ENCODE data around the gene MBTPS1. TPM values are rescaled to one million over a fixed set of nuclear protein-coding genes. Genes with fewer than 3 reads are reported as not detected.

Gene MBTPS1
- polyA plus RNA-seq, 3 donors from 2014 or later = 34.9 to 49.6 (median 48.0) TPM

DNA sequence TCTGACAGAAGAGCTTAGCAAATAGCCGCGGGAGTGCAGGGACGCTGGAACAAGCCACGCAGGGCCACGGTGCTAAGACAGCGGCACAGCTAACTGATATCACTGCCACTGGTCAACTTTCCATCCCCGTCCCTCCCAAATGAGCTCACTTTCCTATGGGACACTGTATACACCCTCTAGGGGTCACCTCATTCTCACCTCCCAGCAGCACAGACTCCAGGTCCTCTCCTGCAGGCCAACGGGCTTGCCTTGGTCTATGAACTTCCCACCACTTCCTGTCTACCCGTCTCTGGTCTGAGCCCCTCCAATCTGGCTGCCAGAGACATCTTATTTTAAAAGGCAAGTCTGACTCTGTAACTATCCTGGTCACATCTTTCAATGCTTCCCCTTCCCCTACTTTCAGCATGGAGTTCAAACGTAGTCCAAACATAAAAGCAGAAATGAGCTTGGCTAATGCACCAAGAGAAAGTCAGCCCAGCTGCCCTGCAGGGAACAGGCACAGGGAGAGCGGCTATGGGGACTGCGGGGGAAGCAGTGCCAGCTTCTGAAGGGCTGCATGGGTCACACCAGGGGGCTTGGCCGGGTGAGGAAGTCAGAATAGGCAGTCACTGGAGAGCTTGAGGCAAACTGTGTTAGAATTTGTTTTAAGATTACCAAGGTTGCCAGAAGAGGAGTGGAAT is 47.8 kb downstream of the MBTPS1 start:
- Mint-ChIP-seq H3K27ac (peak overlapping the region in 1 of 6 donors; percentile 29), H3K27me3 (ENCODE audit: low read depth in 3 of 3) (no peaks in the 10 kb centered on the region), H3K36me3 (peaks cover 24 to 63% (median 27%) of the 10 kb centered on the region in 3 donors), H3K4me1 (peaks cover 4 to 7% of the 10 kb centered on the region in 2 donors), H3K9me3 (no peaks in the 10 kb centered on the region), H3K4me3 (no peak overlapping the region)
- no peak for DNase-seq

DNA sequence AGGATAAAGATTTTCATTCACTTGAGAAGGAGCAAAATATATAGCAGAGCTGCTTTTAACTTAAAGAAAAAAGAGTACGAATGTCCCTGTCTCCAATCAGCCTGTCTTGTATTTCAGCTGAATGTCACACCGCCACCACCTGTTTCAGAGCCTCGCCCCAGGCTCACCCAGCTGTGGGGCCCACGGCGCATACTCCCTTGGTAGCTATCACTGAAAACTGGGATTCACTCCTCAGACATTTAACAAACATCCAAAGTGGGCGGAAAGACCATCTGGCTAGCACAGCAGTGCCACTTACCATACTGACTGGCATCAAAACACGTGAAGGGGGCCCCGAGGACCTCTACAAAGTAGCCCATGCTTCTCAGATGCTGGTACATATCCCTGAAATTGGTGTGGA is 48.7 kb downstream of the MBTPS1 start:
- Mint-ChIP-seq H3K27me3 (ENCODE audit: low read depth in 3 of 3) (no peaks in the 10 kb centered on the region), H3K27ac (no peak overlapping the region), H3K36me3 (peaks cover 24 to 70% (median 35%) of the 10 kb centered on the region in 3 donors), H3K4me1 (peaks cover 4 to 7% of the 10 kb centered on the region in 2 donors), H3K9me3 (no peaks in the 10 kb centered on the region), H3K4me3 (no peak overlapping the region)
- DNase-seq = no peak

DNA sequence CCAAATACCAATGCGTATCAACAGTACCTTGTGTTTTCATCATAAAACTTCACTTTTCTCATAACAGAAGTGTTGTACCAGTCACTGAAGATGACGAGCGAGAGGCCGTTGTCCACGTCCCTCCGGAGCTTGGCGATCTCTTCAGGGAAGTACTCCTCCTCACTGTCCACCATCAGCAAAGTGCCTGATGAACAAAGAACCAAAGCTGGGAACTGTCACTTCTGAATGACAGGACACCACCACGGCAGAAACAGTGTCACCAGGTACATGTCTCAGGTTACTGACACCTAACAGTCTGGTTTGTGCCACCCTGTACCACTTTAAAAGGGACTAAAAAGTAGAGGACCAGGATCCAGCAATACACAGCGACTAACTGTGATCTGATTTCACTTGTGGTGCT is 49.1 kb downstream of the MBTPS1 start:
- H3K9me3 Mint-ChIP-seq = no peaks in the 10 kb centered on the region
- no peak for DNase-seq
- peaks cover 4 to 7% of the 10 kb centered on the region in 2 donors for H3K4me1 Mint-ChIP-seq
- peak overlapping the region in 1 of 6 donors; percentile 16 for H3K27ac Mint-ChIP-seq
- H3K4me3 Mint-ChIP-seq = no peak overlapping the region
- H3K36me3 Mint-ChIP-seq = peaks cover 24 to 73% (median 35%) of the 10 kb centered on the region in 3 donors
- no peaks in the 10 kb centered on the region for H3K27me3 Mint-ChIP-seq (ENCODE audit: low read depth in 3 of 3)

DNA sequence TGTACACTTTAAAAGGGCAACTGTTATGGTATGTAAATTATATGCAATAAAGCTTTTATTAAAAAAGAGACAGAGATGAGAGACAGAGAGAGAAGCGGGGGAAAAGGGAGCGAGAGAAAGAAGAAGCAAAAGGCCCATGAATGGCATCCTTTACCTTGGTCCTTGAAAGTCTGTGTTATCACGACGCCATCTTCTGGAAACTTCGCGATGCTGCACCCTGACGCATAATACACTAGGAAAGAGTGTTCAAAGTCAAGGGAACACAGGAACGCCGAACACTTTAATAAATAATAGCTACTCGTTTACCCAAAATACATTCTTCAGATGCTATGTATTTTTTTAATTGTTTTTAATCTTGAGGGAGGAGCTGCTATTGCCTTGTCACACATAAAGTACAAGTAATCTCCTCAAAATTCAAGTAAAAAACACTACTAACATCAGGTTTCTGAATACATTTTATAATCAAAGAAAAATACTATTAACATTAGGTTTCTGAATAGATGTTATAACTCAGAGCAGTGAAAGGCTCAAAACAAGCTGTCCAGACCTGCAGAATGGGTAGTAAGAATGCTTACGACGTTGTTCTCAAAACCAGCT is 51.1 kb downstream of the MBTPS1 start:
- Mint-ChIP-seq H3K27me3 (ENCODE audit: low read depth in 3 of 3) (no peaks in the 10 kb centered on the region), H3K4me1 (peaks cover 0 to 1% of the 10 kb centered on the region in 2 donors), H3K4me3 (no peak overlapping the region), H3K9me3 (no peaks in the 10 kb centered on the region), H3K27ac (no peak overlapping the region), H3K36me3 (peaks cover 19 to 71% (median 25%) of the 10 kb centered on the region in 3 donors)
- no peak for DNase-seq

DNA sequence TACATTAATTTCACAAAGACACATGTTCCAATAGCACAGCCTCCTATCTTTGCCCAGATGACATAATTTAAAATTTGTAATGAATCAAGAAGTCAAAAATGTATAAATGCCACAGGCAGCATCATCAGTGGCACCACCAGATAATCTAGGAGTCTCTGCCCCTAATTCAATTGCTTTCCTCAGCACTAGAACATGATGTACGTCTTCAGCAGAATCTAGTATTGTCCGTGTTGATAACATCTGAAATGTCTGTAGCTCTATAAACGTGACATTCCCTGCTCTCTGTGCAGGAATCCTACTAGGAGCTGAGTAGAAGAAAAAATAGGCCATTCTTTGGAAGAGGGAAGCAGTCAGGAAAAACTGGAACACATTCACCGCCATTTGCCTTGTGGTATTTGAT is 52.8 kb downstream of the MBTPS1 start:
- Mint-ChIP-seq H3K9me3 (no peaks in the 10 kb centered on the region), H3K36me3 (peaks cover 15 to 68% (median 27%) of the 10 kb centered on the region in 3 donors), H3K27ac (no peak overlapping the region), H3K27me3 (ENCODE audit: low read depth in 3 of 3) (no peaks in the 10 kb centered on the region), H3K4me3 (no peak overlapping the region), H3K4me1 (peaks cover 0 to 1% of the 10 kb centered on the region in 2 donors)
- DNase-seq = no peak

DNA sequence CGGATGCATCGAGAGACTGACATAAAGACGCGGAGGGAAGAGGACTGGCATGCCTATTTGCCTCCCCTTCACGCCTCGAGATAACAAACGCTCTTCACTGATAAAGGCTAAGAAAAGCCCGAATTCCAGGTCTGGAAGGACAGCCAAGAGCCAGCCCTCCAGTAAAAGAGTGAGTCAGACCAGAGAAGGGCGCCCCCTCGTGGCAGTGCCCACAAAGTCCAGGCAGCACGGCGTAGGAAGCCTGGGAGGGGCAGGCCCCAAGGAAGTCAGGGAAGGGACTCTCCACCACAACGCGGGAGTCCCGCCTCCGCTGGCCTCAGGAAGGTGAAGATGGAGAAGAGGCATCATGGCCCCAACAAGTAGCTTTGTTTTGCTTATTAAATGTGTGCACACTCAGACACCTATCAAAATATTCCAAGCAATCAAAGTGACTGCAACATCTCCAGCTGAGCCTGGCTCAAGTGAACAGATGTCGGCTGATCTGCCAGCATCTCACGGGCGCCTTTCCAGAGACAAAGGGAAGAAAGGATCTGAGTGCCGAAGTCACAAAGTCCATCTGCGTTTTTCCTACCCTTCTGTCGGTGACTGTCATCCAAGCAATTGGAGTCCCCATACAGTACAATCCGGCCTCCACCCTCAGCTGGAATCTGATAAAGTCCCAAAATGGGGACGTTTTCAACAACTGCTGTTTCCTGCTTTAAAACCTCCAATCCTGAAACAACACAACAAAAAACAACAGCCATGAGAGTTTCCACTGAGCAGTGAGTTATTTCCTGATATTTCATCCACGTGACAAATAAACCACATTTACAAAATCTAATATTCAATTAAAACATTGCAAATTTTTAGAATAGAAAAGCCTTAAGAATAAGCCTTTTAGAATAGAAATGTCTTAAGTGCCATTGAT is 53.8 kb downstream of the MBTPS1 start:
- Mint-ChIP-seq H3K4me1 (peaks cover 0 to 1% of the 10 kb centered on the region in 2 donors), H3K27me3 (ENCODE audit: low read depth in 3 of 3) (no peaks in the 10 kb centered on the region), H3K27ac (peak overlapping the region in 2 of 6 donors; percentile 38 to 61), H3K9me3 (no peaks in the 10 kb centered on the region), H3K36me3 (peaks cover 18 to 60% (median 27%) of the 10 kb centered on the region in 3 donors), H3K4me3 (no peak overlapping the region)
- peak; percentile 31 to 46 (median 33) for DNase-seq

DNA sequence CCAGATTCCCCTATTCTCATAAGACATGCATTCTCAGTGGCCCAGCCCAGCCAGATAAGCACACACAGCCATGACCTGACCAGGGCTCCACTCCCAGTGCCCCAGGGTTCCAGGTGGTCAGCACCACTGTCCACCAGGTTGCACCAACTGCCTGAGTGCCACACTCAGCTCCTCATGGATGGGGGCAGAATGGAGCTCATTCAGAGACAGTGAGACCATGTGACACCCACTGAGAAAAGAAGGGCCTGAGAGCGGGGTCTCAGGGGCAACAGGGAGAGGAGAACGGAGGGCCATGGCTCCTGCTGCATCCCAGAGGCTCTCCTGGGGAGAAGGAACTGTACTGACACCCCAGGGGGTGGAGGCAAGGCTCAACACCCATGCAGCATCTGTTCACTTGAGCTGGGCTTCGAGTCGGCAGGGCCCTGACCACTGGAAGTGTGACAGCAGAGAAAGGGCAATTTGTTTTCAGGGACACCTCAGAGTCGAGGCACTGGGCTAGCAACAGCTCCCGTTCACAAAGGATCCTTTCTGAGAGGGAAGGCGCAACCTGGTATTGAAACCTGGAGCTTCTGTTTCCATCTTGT is 55.4 kb downstream of the MBTPS1 start:
- DNase-seq = no peak
- H3K9me3 Mint-ChIP-seq = no peaks in the 10 kb centered on the region
- H3K4me1 Mint-ChIP-seq = peaks cover 0 to under 1% of the 10 kb centered on the region in 2 donors
- H3K36me3 Mint-ChIP-seq = peaks cover 21 to 64% (median 36%) of the 10 kb centered on the region in 3 donors
- no peaks in the 10 kb centered on the region for H3K27me3 Mint-ChIP-seq (ENCODE audit: low read depth in 3 of 3)
- no peak overlapping the region for H3K27ac Mint-ChIP-seq
- no peak overlapping the region for H3K4me3 Mint-ChIP-seq

DNA sequence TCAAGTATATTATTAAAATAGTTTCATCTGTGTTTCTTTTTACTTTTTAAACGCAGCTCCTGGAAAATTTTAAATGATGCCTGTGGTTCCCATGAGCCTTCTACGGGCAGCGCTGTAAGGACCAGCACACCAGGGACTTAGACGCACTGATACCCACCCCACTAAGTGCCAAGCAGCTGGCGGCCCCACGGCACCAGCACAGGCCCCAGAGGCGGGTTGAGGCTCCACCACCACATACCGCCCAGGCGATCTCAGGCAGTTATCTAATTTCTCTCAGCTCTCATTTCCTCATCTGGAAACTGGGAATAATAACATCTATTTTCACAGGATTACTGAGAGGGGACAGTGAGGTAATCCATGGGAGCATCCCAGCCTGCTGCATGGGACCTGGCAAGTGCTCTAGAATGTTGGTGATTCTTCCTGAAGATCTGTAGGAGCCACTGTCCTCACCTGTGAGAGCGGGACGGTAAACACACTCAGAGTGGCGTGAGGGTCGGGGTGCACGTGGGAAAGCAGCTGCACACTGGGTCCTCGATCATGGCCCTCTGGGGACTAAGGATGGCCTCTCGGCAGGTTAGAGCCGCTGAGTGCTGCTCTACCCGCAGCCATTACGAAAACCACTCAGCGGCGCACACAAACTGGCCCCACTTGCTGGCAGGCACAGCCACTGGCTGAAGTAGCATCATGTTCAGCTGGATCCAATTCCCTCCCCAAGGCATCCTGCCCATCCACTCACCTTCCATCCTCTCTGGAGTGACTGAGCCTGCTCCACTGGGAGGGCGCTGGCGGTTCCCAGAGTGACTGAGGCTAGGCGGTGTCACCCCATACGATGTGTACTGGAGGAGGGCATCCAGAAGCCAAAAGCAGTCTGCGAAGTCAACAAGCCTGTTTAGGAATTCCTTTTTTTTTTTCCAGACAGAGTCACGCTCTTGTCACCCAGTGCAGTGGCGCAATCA is 56.5 kb downstream of the MBTPS1 start:
- DNase-seq = no peak
- Mint-ChIP-seq H3K36me3 (peaks cover 23 to 66% (median 43%) of the 10 kb centered on the region in 3 donors), H3K4me3 (no peak overlapping the region), H3K27me3 (ENCODE audit: low read depth in 3 of 3) (no peaks in the 10 kb centered on the region), H3K9me3 (no peaks in the 10 kb centered on the region), H3K27ac (no peak overlapping the region), H3K4me1 (no peaks in the 10 kb centered on the region)

DNA sequence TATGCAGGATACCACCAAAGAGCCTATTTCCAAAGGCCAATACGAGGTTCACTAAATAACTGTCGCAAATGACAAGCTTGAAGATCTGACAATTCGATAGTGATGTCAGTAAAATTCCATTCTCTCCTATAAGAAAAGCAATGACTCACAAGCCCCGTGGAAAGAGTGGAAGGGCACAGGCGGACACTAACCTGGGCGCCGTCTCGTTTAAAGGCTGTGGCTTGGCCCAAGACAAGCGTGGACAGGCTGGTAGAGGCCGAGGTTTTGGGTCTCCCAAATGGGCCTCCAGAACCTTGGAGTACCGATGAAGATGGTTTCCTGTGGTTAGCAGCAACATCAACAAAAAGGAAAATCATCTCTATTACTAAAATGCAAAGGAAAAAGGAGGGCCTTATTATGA is 57.6 kb downstream of the MBTPS1 start:
- Mint-ChIP-seq H3K4me1 (no peaks in the 10 kb centered on the region), H3K36me3 (peaks cover 20 to 63% (median 44%) of the 10 kb centered on the region in 3 donors), H3K27me3 (ENCODE audit: low read depth in 3 of 3) (no peaks in the 10 kb centered on the region), H3K4me3 (no peak overlapping the region), H3K9me3 (no peaks in the 10 kb centered on the region), H3K27ac (no peak overlapping the region)
- no peak for DNase-seq

DNA sequence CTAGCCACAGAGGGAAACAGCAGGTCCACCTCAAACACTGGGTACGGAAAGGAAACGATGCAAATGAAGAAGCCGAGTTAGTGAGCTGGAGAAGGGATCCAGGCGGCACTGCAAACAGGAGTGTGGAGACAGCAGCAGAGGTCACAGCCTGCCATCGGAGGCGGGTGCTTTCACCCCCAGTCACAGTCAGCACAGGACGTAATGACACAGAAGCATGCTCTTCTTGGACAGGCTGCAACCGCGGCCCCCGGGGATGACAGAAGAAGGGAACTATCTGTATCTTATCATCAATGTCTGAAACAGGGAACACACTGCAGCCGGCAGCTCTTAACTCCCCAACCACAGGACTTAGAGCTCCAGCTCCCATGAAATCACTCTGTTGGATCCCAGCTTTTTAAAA is 58.1 kb downstream of the MBTPS1 start:
- Mint-ChIP-seq H3K4me3 (no peak overlapping the region), H3K4me1 (no peaks in the 10 kb centered on the region), H3K27me3 (ENCODE audit: low read depth in 3 of 3) (no peaks in the 10 kb centered on the region), H3K9me3 (no peaks in the 10 kb centered on the region), H3K27ac (peak overlapping the region in 1 of 6 donors; percentile 62), H3K36me3 (peaks cover 24 to 63% (median 44%) of the 10 kb centered on the region in 3 donors)
- DNase-seq = no peak

DNA sequence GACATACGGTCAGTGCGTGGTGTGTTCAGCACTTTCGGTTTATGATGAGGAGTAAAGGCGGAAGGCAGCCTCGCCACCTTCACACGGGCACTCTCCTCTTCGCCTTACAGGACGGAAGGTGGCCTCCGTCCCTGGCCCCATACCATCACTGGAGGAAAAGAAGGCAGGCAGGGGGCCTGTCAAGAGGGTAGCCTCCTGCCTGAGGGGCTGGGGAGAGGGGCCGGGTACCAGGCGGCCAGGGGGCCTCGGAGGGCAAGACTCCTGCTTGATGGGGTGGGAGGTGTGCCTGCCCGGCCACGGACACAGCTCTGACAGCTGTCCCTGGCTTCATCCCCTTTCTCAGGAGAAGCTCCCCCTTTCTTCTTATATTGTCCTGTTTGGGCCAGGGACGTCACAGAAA is 58.5 kb downstream of the MBTPS1 start:
- no peak overlapping the region for H3K4me3 Mint-ChIP-seq
- DNase-seq = no peak
- H3K36me3 Mint-ChIP-seq = peaks cover 26 to 63% (median 44%) of the 10 kb centered on the region in 3 donors
- peak overlapping the region in 2 of 6 donors; percentile 62 to 65 for H3K27ac Mint-ChIP-seq
- no peaks in the 10 kb centered on the region for H3K4me1 Mint-ChIP-seq
- no peaks in the 10 kb centered on the region for H3K27me3 Mint-ChIP-seq (ENCODE audit: low read depth in 3 of 3)
- H3K9me3 Mint-ChIP-seq = no peaks in the 10 kb centered on the region

DNA sequence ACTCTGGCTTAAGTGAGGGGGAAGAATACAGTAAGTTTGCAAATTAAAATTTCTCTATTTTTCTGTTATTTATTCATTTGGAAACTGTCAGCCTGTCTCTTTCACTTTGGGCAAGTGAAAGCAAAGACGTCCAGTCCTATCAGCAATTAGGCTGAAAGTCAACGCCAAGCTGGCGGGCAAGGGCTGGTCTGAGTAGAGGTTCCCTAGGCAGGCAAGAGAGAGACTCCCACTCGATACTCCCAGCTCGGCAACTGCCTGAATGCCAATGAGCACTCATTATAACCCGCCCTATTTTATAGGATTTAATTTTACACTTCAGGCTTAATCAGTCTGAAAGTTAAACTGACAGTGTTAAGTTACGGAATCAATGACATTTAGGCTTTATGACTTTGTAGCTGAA is 59.8 kb downstream of the MBTPS1 start:
- no peak for DNase-seq
- H3K9me3 Mint-ChIP-seq = no peaks in the 10 kb centered on the region
- H3K4me1 Mint-ChIP-seq = no peaks in the 10 kb centered on the region
- peaks cover 0 to 2% (median 0%) of the 10 kb centered on the region in 3 donors for H3K27me3 Mint-ChIP-seq (ENCODE audit: low read depth in 3 of 3)
- H3K4me3 Mint-ChIP-seq = no peak overlapping the region
- H3K36me3 Mint-ChIP-seq = peaks cover 32 to 66% (median 49%) of the 10 kb centered on the region in 3 donors
- H3K27ac Mint-ChIP-seq = no peak overlapping the region

All from immature natural killer cell (primary cell).